GM21381 (cell line): ENCODE data around the gene GIMD1.
"Not testable (repeated sequence)": the region's sequence is repeated elsewhere in the genome, so short reads cannot be mapped to it uniquely, and the experiment has no call there.

Source experiments
- ATAC-seq: cut with Tn5 transposase; IDR thresholded peaks from one replicate; pipeline ENCODE4 v1.9.1; 2021; ENCODE audit warnings: mild to moderate bottlenecking, moderate library complexity; ENCODE audit not compliant: unreplicated experiment

GIMD1 gene

DNA sequence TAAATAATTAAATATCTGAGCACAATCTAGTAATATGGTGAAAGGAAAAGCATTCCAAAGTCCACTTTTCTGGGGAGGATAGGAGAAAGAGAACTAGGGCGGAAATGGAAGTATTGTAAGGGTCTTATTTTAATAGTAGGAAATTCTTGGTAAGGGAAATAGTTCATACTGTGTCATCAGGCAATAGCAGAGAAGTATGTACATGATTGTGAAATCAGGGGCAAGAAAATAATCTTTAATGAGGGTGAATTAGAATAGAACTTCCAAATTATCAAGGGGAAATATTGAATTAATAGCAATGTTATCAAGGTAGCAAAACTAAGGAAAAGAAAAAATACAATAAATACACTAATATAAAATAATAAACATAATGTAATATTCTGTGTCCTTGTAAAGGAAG lies 14.8 kb downstream of the GIMD1 start:
- ATAC-seq = no peak

GRCh38 chr4:106351016-106351415 lies 17.6 kb downstream of the GIMD1 start:
- no peak for ATAC-seq

- ATAC-seq = no peak
These were observed 21.4 kb downstream of the GIMD1 start for GRCh38 chr4:106347167-106347566.

DNA sequence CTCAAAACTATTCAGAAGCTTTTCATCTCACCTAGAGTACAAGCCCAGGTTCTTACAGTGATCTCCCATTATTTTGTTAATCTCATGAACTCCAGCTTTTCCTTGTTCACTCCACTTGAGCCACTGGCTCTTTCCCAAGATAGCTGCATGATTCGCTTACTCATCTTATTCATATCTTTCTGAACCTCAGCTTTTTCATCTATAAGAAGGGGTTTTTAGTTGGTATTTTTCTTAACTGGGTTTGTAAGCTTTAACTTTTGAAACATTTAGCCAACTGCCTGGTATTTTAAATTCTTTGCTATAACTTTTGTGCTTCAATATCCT lies 24.0 kb downstream of the GIMD1 start:
- no peak for ATAC-seq

DNA sequence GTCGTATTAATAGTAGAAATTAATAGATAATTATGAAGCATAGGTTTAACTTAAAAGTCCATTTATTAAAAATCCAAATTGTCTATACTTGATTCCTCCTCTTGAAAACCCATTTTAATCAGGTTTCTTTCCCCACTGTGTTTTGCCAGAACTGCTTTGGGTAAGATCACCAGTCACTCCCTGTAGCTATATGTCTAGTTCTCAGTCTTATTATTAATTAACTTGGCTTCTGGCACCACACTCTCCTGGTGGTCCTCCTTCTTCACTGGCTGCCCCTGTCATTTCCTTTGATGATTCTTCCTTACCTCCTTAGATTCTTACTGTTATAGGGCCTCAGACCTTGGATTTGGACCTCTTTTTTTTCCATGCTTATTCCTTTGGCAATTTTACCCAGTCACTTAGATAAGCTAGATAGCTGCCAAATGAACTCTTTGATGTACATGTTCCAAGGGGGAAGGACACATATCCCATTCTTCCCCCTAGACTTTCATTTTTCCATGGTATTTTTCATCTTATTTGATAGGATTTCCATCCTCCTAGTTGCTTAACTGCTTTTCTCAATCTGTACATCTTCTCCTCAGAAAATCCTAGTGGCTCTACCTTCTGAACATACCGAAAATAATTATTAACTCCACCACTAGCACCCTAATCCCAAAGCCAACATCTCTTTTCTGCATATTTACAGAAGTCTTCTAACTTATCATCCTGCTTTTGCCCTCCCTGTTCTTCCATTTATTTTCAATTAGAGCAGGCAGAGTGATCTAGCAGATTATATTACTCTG lies 24.5 kb downstream of the GIMD1 start:
- no peak for ATAC-seq

GRCh38 chr4:106340774-106341173 lies 27.8 kb downstream of the GIMD1 start:
- no peak for ATAC-seq

DNA sequence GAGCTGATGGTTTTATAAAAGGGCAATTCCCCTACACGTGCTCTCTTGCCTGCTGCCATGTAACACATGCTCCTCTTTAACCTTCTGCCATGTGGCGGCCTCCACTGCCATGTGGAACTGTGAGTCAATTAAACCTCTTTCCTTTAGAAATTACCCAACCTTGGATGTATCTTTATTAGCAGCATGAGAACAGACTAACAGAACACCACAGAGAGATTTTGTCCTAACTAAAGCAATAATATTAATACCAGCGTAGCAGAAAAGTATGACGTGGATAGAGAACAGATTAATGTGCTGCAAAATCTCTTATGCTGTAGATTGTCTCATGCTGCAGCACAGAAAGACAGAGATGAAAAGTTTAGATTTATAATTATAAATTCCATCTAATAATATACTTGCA lies 29.1 kb downstream of the GIMD1 start:
- no peak for ATAC-seq

DNA sequence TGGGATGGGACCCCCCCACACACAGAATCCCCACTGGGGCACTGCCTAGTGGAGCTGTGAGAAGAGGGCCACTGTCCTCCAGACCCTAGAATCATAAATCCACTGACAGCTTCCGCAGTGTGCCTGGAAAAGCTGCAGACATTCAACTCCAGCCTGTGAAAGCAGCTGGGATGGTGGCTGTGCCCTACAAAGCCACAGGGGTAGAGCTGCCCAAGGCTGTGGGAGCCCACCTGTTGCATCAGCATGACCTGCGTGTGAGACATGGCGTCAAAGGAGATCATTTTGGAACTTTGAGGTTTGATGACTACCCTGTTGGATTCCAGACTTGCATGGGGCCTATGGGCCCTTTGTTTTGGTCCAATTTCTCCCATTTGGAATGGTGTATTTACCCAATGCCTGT lies 29.9 kb downstream of the GIMD1 start:
- no peak for ATAC-seq

DNA sequence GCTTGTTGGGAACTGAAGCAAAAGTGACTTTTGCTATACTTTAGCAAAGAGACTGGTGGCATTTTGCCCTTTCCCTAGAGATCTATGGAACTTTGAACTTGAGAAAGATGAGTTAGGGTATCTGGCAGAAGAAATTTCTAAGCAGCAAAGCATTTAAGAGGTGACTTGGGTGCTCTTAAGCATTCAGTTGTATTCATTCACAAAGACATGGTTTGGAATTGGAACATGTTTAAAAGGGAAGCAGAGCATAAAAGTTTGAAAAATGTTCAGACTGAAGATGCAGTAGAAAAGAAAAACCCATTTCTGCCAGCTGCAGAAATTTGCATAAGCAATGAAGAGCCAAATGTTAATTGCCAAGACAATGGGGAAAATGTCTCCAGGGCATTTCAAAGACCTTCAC lies 30.7 kb downstream of the GIMD1 start:
- no peak for ATAC-seq

DNA sequence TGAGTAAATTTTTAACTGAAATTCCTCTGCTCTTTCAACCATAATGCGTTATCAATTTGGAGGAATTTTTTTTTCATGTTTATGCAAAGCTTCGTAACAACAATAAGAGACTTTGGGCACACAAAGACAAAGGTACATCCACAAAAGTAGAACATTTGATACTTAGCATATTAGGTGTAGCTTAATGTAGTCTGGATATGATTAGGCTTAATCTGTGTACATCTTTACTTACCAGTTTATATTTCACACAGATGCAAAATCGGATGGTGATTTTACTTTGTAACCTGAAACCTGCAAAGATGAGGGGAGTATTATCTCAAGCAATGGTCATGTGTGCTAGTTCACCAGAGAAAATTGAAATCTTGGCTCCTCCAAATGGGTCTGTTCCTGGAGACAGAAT lies 32.0 kb downstream of the GIMD1 start:
- ATAC-seq = no peak

- no peak for ATAC-seq
These were observed 33.7 kb downstream of the GIMD1 start for GRCh38 chr4:106334741-106335470.

- no peak for ATAC-seq
These were observed 35.4 kb downstream of the GIMD1 start for GRCh38 chr4:106333186-106333585.

DNA sequence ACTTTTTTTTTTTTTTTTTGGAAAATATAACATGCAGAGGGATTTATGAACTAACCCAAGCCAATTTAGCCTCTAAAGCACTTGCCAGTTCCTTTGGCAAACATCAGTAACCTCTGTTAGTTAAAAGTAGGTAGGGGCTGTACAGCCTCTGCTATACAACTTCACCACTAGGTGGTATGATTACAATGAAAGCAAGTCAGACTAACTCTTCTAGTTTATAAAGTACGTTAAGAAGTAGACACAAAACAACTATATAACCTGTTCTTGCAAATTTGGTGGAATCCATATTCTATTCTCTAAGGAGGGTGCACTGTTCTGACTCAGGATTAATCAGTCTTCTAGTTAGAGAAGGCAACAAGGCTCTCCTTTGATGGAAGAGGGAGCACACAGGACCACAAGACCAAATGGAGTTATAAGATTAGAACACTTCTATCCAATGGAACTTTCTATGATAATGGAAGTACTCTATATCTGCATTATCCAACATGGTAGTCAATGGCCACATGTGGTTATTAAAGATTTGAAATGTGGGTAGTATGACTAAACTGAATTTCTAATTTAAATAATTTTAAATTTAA lies 39.4 kb downstream of the GIMD1 start:
- ATAC-seq = peak; percentile 86

DNA sequence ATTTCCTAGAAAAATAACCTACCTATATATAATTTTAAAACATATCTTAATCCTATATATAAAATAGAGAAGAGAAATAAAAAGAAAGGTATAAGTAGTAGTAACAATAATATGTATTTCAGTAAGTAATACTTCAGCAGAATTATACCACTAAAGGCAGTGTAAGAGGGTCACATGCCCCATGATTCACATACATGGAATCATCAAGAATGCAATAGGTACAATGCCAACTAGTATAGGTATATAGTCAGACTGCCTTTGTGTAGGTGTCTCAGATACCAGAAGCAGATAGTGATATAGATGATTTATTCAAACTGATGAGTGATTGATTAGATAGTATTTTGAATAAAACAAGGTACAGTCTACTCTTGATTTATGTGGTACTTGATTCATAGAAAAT lies 42.8 kb downstream of the GIMD1 start:
- no peak for ATAC-seq

GRCh38 chr4:106323119-106323518 lies 45.5 kb downstream of the GIMD1 start:
- ATAC-seq = no peak

GRCh38 chr4:106321814-106322213 lies 46.8 kb downstream of the GIMD1 start:
- ATAC-seq = not testable (repeated sequence)

DNA sequence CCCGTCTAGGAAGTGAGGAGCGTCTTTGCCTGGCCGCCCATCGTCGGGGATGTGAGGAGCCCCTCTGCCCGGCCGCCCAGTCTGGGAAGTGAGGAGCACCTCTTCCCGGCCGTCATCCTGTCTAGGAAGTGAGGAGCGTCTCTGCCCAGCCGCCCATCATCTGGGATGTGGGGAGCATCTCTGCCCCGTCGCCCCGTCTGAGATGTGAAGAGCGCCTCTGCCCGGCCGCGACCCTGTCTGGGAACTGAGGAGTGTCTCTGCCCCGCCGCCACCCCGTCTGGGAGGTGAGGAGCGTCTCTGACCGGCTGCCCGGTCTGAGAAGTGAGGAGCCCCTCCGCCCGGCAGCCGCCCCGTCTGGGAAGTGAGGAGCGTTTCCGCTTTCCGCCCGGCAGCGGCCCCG lies 47.4 kb downstream of the GIMD1 start:
- not testable (repeated sequence) for ATAC-seq

DNA sequence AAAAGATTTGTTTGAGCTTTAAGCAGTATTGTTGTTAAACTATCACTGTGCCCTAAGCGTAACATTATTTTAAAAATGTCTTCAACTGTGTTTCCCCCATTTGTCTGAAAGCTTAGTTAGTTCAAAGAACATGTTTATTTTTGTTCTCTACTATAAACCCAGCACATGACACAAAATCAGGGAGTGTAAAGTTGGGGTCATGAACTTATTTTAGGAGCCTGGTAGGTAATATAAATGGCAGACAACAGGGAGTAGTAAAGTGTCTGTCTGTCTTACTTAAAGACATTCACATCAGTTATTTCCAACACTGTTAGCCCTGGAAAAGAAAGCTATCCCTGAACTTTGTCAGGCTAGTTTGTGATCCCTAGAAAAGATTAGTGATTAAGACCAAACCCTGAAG lies 48.3 kb downstream of the GIMD1 start:
- no peak for ATAC-seq

GRCh38 chr4:106318511-106318910 lies 50.1 kb downstream of the GIMD1 start:
- ATAC-seq = no peak

- no peak for ATAC-seq
These were observed 50.8 kb downstream of the GIMD1 start for GRCh38 chr4:106317815-106318214.

GRCh38 chr4:106316773-106317409 lies 51.7 kb downstream of the GIMD1 start:
- peak; percentile 1 for ATAC-seq
